Endothelial cell of umbilical vein (primary cell): Measurements from ENCODE around the gene BBLN. TPM values are rescaled to one million over a fixed set of nuclear protein-coding genes. Genes with fewer than 3 reads are reported as not detected.

Source experiments
- BruUV-seq: library from RNA; stranded (reverse); fragments of 400-500 nt; replicated peaks from 2 replicates; lab custom pipeline; 2021; lab: Mats Ljungman, UMichigan
- CTCF ChIA-PET: fragments of 300-600, 350-600 bp; sonication (Branson Sonifier 250); formaldehyde crosslinking; loops from one replicate; lab custom pipeline; 2021; ENCODE audit warnings: antibody characterized with exemption, inconsistent platforms; lab: Charles Lee
- POLR2A ChIA-PET: fragments of 300-600, 350-600 bp; sonication (Branson Sonifier 250); formaldehyde crosslinking; loops from one replicate; lab custom pipeline; 2021; ENCODE audit warnings: antibody characterized with exemption, inconsistent platforms; lab: Charles Lee
- DNase-seq: peaks from one replicate; pipeline ENCODE4 v3.0.0-alpha.2; 2011; ENCODE audit warnings: low read depth, low spot score
- FAIRE-seq: peaks from 2 replicates; lab custom pipeline; 2011; peaks lifted over from hg19 to GRCh38; lab: Jason Lieb, UNC
- H2AFZ ChIP-seq: 2 replicates; pipeline ENCODE4 v1.6.0; 2012; ENCODE audit warnings: low read depth, low read length, control low read depth, inconsistent platforms
- H3K27ac ChIP-seq: 2 replicates; pipeline ENCODE4 v1.5.1; 2011; ENCODE audit warnings: low read depth, mild to moderate bottlenecking, control low read depth, low read length, moderate library complexity; ENCODE audit not compliant: insufficient read depth
- H3K27me3 ChIP-seq, 2 experiments: 2 replicates each; pipeline versions ENCODE4 v1.6.0 to v1.6.1; 2011; ENCODE audit warnings: low read length in 2 of 2, mixed read lengths in 1 of 2; ENCODE audit not compliant: control insufficient read depth in 2 of 2, insufficient read depth in 2 of 2
- H3K36me3 ChIP-seq, 2 experiments: 2 replicates in 1 of 2; 3 replicates in 1 of 2; pipeline ENCODE4 v1.5.1; 2011; ENCODE audit warnings: low read length in 2 of 2, mild to moderate bottlenecking in 1 of 2, moderate library complexity in 1 of 2; ENCODE audit not compliant: control insufficient read depth in 2 of 2, insufficient read depth in 2 of 2; ENCODE audit errors: extremely low read depth in 1 of 2
- H3K4me1 ChIP-seq: 3 replicates; pipeline ENCODE4 v1.5.1; 2011; ENCODE audit warnings: mild to moderate bottlenecking, low read length; ENCODE audit not compliant: control insufficient read depth, insufficient read depth; ENCODE audit errors: extremely low read depth
- H3K4me2 ChIP-seq: 2 replicates; pipeline ENCODE4 v1.6.1; 2011; ENCODE audit warnings: low read length, control low read depth, mixed read lengths; ENCODE audit not compliant: insufficient read depth
- H3K4me3 ChIP-seq, 3 experiments: fragments of 200-600 bp in 1 of 3; sonication (generic), shearing (Covaris generic) in 1 of 3; replicated peaks in 1 of 3; 2 replicates each; pipeline ENCODE4 v1.5.1; 2011 to 2016; ENCODE audit warnings: control low read depth in 3 of 3, low read length in 3 of 3, mild to moderate bottlenecking in 2 of 3, inconsistent platforms in 1 of 3, low read depth in 1 of 3, moderate library complexity in 1 of 3; ENCODE audit not compliant: insufficient read depth in 1 of 3
- H3K79me2 ChIP-seq: 2 replicates; pipeline ENCODE4 v1.6.0; 2012; ENCODE audit warnings: low read length, inconsistent platforms; ENCODE audit not compliant: control insufficient read depth, insufficient read depth
- H3K9ac ChIP-seq: replicated peaks from 2 replicates; pipeline ENCODE3; 2011; ENCODE audit warnings: low read length, control low read depth; ENCODE audit not compliant: insufficient read depth; ENCODE audit errors: extremely low read depth
- H3K9me1 ChIP-seq: replicated peaks from 3 replicates; pipeline ENCODE4 v1.6.0; 2011; ENCODE audit warnings: mild to moderate bottlenecking, low read length; ENCODE audit not compliant: control insufficient read depth, insufficient read depth; ENCODE audit errors: extremely low read depth
- H3K9me3 ChIP-seq: replicated peaks from 2 replicates; pipeline ENCODE4 v1.5.1; 2012; ENCODE audit warnings: low read length, inconsistent platforms; ENCODE audit not compliant: control insufficient read depth, insufficient read depth
- H4K20me1 ChIP-seq: replicated peaks from 2 replicates; pipeline ENCODE3; 2011; ENCODE audit warnings: mild to moderate bottlenecking, low read length; ENCODE audit not compliant: control insufficient read depth, insufficient read depth; ENCODE audit errors: extremely low read depth
- EZH2 ChIP-seq: IDR thresholded peaks from 2 replicates; pipeline ENCODE4 v1.6.1; 2012; ENCODE audit warnings: borderline replicate concordance, low read depth, mild to moderate bottlenecking, moderate library complexity, low read length, inconsistent platforms; ENCODE audit not compliant: severe bottlenecking
- FOS ChIP-seq: IDR thresholded peaks from 2 replicates; pipeline ENCODE4 v1.6.1; 2011; ENCODE audit warnings: mild to moderate bottlenecking, low read length, moderate library complexity, borderline replicate concordance; ENCODE audit not compliant: insufficient read depth
- GATA2 ChIP-seq: IDR thresholded peaks from 2 replicates; pipeline ENCODE4 v1.7.0; 2011; ENCODE audit warnings: low read depth, mild to moderate bottlenecking, moderate library complexity, mixed read lengths, low read length; ENCODE audit not compliant: insufficient read length, insufficient read depth
- JUN ChIP-seq: IDR thresholded peaks from 2 replicates; pipeline ENCODE4 v1.6.1; 2011; ENCODE audit warnings: borderline replicate concordance, low read depth; ENCODE audit not compliant: insufficient read length, insufficient read depth
- MAX ChIP-seq: IDR thresholded peaks from 2 replicates; pipeline ENCODE4 v1.6.1; 2011; ENCODE audit not compliant: insufficient read depth, insufficient read length
- MYC ChIP-seq: IDR thresholded peaks from one replicate; pipeline ENCODE4 v1.6.1; 2011; ENCODE audit warnings: mild to moderate bottlenecking, low read depth, low read length
- POLR2A ChIP-seq: IDR thresholded peaks from 2 replicates; pipeline ENCODE4 v1.6.1; 2012; ENCODE audit warnings: low read depth, mild to moderate bottlenecking, control low read depth, low read length
- POLR2AphosphoS5 ChIP-seq: IDR thresholded peaks from 2 replicates; pipeline ENCODE4 v1.6.1; 2012; ENCODE audit warnings: low read depth, mild to moderate bottlenecking, control low read depth, low read length, moderate library complexity; ENCODE audit not compliant: insufficient read depth
- dilution Hi-C: fragments of 300-500 bp; cut with MboI; formaldehyde crosslinking; loops from one replicate; pipeline ENCODE4 v1.15.0; 2019; ENCODE audit warnings: low sequenced_read_pairs; ENCODE audit not compliant: extremely low pct_ligation_motif_present
- intact Hi-C: fragments of 100-400 bp; cut with micrococcal nuclease; formaldehyde crosslinking; loops from one replicate; pipeline ENCODE4 v1.10.0; 2022
- polyA plus RNA-seq, 4 experiments: library from polyadenylated mRNA; depleted of rRNA in 3 of 4; stranded (reverse) in 3 of 4; unstranded in 1 of 4; fragments of >200 nt; gene quantifications; 2 replicates each; pipeline versions ENCODE4 v1.2.1 to v1.2.3, GENCODE V29; 2011 to 2012; ENCODE audit warnings: missing spikeins in 1 of 4
- total RNA-seq: library from RNA; stranded (reverse); gene quantifications from 2 replicates; pipeline ENCODE4 v1.2.3, GENCODE V29; 2021
- TF ChIP-seq, protein P1 (sequence below), 2 donors: IDR thresholded peaks; 1 replicate in 1 of 2; 2 replicates in 1 of 2; pipeline ENCODE4 v1.5.1; 2011; ENCODE audit warnings: low read length in 2 of 2, mild to moderate bottlenecking in 2 of 2, moderate library complexity in 2 of 2, control low read depth in 1 of 2, inconsistent platforms in 1 of 2, low read depth in 1 of 2; ENCODE audit not compliant: insufficient read depth in 1 of 2; ENCODE audit errors: extremely low read depth in 1 of 2

The BBLN gene
- total and polyA plus RNA-seq, 2 donors (not counting 3 experiments of a cell fraction or from before 2014, with no cell fraction given) = 51.0 to 124 TPM

GRCh38 chr9:128187361-128187760 is 27.3 kb downstream of the BBLN start:
- Histone ChIP-seq H3K9me1 (no peaks in the 10 kb centered on the region), H3K4me2 (no peak overlapping the region), H4K20me1 (no peaks in the 10 kb centered on the region), H3K9ac (no peak overlapping the region), H3K36me3 (peaks cover 12 to 29% of the 10 kb centered on the region in 2 experiments), H3K27me3 (no peaks in the 10 kb centered on the region), H3K79me2 (peaks cover 17% of the 10 kb centered on the region), H3K4me3 (no peak overlapping the region), H3K9me3 (no peaks in the 10 kb centered on the region), H2AFZ (no peak overlapping the region), H3K4me1 (peaks cover 11% of the 10 kb centered on the region), H3K27ac (no peak overlapping the region)
- dilution Hi-C loops = no loop called here
- ChIA-PET CTCF (no interaction called here), POLR2A (no interaction called here)
- FAIRE-seq (no peak), DNase-seq (no peak)
- TF ChIP-seq POLR2AphosphoS5 = no peak
- TF ChIP-seq MAX = no peak
- TF ChIP-seq EZH2 = no peak
- no peak for TF ChIP-seq POLR2A
- TF ChIP-seq GATA2 = no peak
- TF ChIP-seq, protein P1, sequence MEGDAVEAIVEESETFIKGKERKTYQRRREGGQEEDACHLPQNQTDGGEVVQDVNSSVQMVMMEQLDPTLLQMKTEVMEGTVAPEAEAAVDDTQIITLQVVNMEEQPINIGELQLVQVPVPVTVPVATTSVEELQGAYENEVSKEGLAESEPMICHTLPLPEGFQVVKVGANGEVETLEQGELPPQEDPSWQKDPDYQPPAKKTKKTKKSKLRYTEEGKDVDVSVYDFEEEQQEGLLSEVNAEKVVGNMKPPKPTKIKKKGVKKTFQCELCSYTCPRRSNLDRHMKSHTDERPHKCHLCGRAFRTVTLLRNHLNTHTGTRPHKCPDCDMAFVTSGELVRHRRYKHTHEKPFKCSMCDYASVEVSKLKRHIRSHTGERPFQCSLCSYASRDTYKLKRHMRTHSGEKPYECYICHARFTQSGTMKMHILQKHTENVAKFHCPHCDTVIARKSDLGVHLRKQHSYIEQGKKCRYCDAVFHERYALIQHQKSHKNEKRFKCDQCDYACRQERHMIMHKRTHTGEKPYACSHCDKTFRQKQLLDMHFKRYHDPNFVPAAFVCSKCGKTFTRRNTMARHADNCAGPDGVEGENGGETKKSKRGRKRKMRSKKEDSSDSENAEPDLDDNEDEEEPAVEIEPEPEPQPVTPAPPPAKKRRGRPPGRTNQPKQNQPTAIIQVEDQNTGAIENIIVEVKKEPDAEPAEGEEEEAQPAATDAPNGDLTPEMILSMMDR (IDR thresholded peaks at IDR 0.05; ENCODE audit: extremely low read depth in 1 of 2, insufficient read depth in 1 of 2, low read depth in 1 of 2, low read length in 2 of 2) = no peak
- TF ChIP-seq FOS = no peak
- no peak for TF ChIP-seq MYC
- TF ChIP-seq JUN = no peak
- BruUV-seq = no TSS peak
- intact Hi-C loops = no loop called here
